ENCODE results near the gene MNAT1.
"Not testable (repeated sequence)": the region's sequence is repeated elsewhere in the genome, so short reads cannot be mapped to it uniquely, and the experiment has no call there.

MNAT1 gene

GRCh38 chr14:60738843-60739508 is 4.4 kb downstream of the MNAT1 start:
- DNase-seq (ENCODE audit: low spot score), result no peak

GRCh38 chr14:60744566-60744965 is 10.0 kb downstream of the MNAT1 start:
- DNase-seq (ENCODE audit: low spot score), result no peak

- DNase-seq (ENCODE audit: low spot score), result no peak
These were observed 18.9 kb downstream of the MNAT1 start for GRCh38 chr14:60753264-60754119.

GRCh38 chr14:60756847-60757246 is 22.3 kb downstream of the MNAT1 start:
- no peak for DNase-seq (ENCODE audit: low spot score)

GRCh38 chr14:60757567-60758002 is 23.0 kb downstream of the MNAT1 start:
- no peak for DNase-seq (ENCODE audit: low spot score)

- no peak for DNase-seq (ENCODE audit: low spot score)
These were observed 24.3 kb downstream of the MNAT1 start for GRCh38 chr14:60758885-60759284.

GRCh38 chr14:60760209-60760608 is 25.6 kb downstream of the MNAT1 start:
- no peak for DNase-seq (ENCODE audit: low spot score)

- no peak for DNase-seq (ENCODE audit: low spot score)
These were observed 26.2 kb downstream of the MNAT1 start for GRCh38 chr14:60760644-60761364.

GRCh38 chr14:60768602-60769001 is 34.0 kb downstream of the MNAT1 start:
- DNase-seq (ENCODE audit: low spot score), result no peak

- DNase-seq (ENCODE audit: low spot score), result no peak
These were observed 36.6 kb downstream of the MNAT1 start for GRCh38 chr14:60771117-60771516.

GRCh38 chr14:60773558-60773957 is 39.0 kb downstream of the MNAT1 start:
- DNase-seq (ENCODE audit: low spot score), result no peak

GRCh38 chr14:60775296-60775695 is 40.7 kb downstream of the MNAT1 start:
- DNase-seq (ENCODE audit: low spot score), result no peak

- no peak for DNase-seq (ENCODE audit: low spot score)
These were observed 43.5 kb downstream of the MNAT1 start for GRCh38 chr14:60777856-60778578.

- DNase-seq (ENCODE audit: low spot score), result not testable (repeated sequence)
These were observed 45.4 kb downstream of the MNAT1 start for GRCh38 chr14:60779745-60780514.

GRCh38 chr14:60780558-60780957 is 46.0 kb downstream of the MNAT1 start:
- DNase-seq (ENCODE audit: low spot score), result not testable (repeated sequence)

- DNase-seq (ENCODE audit: low spot score), result no peak
These were observed 52.3 kb downstream of the MNAT1 start for GRCh38 chr14:60786905-60787304.

- no peak for DNase-seq (ENCODE audit: low spot score)
These were observed 55.1 kb downstream of the MNAT1 start for GRCh38 chr14:60789656-60790055.

- DNase-seq (ENCODE audit: low spot score), result no peak
These were observed 56.3 kb downstream of the MNAT1 start for GRCh38 chr14:60790850-60791249.

GRCh38 chr14:60796434-60796833 is 61.9 kb downstream of the MNAT1 start:
- DNase-seq (ENCODE audit: low spot score), result no peak

- DNase-seq (ENCODE audit: low spot score), result no peak
These were observed 65.8 kb downstream of the MNAT1 start for GRCh38 chr14:60800409-60800808.

GRCh38 chr14:60803871-60804270 is 69.3 kb downstream of the MNAT1 start:
- no peak for DNase-seq (ENCODE audit: low spot score)
